Retinal pigment epithelial cell (primary cell): Measurements from ENCODE around the gene HHIPL1.

Experiments used
- DNase-seq: peaks from one replicate; pipeline ENCODE4 v3.0.0-alpha.2; 2010; ENCODE audit warnings: low read depth
- H3K4me3 ChIP-seq: 2 replicates; pipeline ENCODE4 v1.5.1; 2011; ENCODE audit warnings: mild to moderate bottlenecking, low read length, control low read depth, moderate library complexity
- CTCF ChIP-seq: conservative IDR thresholded peaks from 2 replicates; pipeline ENCODE4 v1.5.1; 2011; ENCODE audit warnings: low read depth, low read length, control low read depth, inconsistent platforms

Gene HHIPL1

GRCh38 chr14:99604278-99604765, 40.6 kb upstream of the HHIPL1 start:
- peak overlapping the region; percentile 67 for H3K4me3 ChIP-seq
- no peak for TF ChIP-seq CTCF
- DNase-seq: peak; percentile 86

GRCh38 chr14:99604766-99605298, 40.1 kb upstream of the HHIPL1 start:
- no peak for DNase-seq
- H3K4me3 ChIP-seq: peak overlapping the region; percentile 67
- TF ChIP-seq CTCF: no peak

GRCh38 chr14:99605299-99605961, 39.5 kb upstream of the HHIPL1 start:
- no peak for DNase-seq
- no peak for TF ChIP-seq CTCF
- H3K4me3 ChIP-seq: peak overlapping the region; percentile 67

- no peak overlapping the region for H3K4me3 ChIP-seq
Observed at GRCh38 chr14:99606359-99606758, 38.6 kb upstream of the HHIPL1 start.

GRCh38 chr14:99608591-99608990, 36.3 kb upstream of the HHIPL1 start:
- DNase-seq: no peak
- TF ChIP-seq CTCF: no peak
- H3K4me3 ChIP-seq: no peak overlapping the region

More at GRCh38 chr14:99606359-99606758, 38.6 kb upstream of the HHIPL1 start:
- TF ChIP-seq CTCF: no peak
- no peak for DNase-seq

- H3K4me3 ChIP-seq: no peak overlapping the region
- no peak for TF ChIP-seq CTCF
- DNase-seq: no peak
Observed at GRCh38 chr14:99609245-99610170, 35.4 kb upstream of the HHIPL1 start.
